GF-D8 (cell line): Measurements from ENCODE around the gene C1orf174.

Experiments
- DNase-seq: peaks from one replicate; lab custom pipeline; 2025; lab: John Stamatoyannopoulos, UW

C1orf174 gene

DNA sequence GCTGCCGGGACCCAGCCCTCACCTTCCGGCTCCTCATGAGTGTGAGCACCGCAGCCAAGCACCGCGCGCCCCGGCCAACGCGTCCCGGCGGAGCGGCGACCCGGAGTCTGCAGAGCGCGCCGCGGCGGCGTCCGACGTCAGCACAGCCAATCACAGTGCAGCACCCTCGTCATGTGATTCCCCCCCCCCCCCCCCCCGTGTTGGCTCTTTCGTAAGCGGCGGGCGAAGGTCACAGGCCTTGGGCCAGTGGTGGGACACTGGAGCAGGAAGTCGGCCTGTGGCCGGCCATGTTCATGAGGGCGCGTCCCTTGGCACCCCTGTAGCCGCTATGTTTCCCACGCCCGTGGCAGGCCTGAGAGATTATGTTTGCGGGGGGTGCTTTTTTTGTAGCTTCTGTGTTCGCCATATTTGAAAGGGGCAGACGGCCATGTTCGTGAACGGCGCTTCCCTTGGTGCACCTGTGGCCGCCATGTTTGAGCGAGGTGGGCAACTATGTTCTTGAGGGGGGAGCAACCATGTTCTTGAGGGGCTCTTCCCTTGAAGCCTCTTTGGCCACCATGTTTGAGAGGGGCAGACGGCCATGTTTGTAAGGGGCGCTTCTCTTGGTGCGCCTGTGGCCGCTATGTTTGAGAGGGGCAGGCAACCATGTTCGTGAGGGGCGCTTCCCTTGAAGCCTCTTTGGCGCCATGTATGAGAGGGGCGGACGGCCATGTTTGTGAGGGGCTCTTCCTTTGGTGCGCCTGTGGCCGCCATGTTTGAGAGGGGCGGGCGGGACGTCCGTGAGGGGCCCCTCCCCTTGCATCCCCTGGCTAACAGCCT is at the start of gene C1orf174:
C1orf174 (minus strand) TSS at position 123 of the 819 bp plus-strand sequence; CDS start at position 37, 86 bp downstream.
- peak; percentile 91 for DNase-seq

DNA sequence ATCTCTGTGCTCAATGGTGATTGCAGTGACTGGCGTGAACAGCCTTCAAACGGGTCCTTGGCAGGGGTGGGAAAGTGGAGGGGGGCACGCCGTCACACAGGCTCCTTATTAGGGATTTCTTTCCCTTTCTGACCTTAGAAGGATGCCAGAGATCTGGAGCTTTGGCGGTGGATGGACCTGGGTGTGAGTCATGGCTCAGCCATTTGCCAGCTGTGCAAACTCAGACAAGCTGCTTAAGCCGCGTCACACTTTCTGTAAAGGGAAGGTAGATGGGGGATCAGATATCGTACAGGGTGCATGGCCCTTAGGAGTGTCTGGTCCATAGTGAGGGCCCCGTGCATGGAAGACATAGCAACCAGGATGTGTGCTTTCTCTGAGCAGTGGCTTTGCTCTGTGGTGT is 48.3 kb upstream of the C1orf174 start:
- no peak for DNase-seq

DNA sequence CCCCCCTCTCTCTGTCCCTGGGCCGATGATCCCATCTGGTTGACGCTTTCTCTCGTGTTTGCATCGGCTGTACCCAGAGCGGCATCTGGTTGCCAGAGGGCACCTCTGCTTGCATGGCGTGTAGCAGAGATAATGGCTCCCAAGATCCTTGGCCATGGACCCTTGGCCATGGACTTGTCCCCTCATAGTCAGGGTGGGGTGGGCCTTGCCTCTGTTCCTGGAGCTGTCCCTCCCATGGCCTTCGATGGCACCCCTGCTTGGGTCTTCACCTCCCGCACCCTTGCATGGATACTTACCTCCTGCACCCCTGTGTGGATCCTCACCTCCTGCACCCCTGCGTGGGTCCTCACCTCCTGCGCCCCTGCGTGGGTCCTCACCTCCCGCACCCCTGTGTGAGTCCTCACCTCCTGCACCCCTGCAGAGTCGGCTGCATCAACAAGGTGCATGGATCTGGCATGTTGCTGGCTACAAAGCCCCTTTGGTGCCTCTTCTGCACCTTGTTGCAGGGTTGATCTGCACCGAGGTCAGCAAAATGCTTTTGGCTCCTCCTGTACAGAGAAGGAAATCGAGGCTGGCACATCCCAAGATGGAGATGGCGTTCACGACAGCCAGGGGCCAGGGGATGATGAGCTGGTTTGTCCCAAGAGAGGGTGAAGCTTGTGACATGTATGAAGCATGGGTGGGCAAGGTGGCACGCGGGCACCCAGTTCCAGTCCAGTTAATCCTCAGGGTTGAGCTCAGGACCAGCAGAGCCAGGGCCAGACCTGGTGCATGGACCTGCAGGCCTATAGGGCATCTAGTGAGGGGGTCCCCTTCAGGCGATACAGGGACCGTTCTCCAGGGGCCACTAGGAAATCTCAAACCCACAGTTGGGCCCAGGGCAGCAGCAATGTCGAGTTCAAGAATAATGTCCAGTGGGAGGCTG is 46.1 kb upstream of the C1orf174 start:
- no peak for DNase-seq

DNA sequence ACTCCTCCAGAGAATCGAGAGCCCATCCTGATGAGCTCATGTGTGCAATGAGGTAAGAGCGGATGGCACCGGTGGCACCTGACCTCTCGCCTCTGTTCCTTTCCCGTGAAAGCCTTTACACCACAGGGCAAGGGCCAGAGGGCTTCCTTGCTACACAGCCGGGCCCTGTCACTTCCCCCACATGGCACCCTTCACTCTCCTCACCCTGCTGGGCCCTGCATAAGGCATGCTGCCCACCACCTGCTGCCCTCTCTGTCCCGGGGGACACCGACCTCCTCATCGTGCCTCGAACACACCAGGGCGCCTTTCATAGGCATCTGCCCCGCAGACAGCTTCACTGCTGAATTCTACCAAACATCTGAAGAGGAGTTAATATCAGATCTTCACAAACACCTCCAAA is 45.1 kb upstream of the C1orf174 start:
- DNase-seq, result no peak

DNA sequence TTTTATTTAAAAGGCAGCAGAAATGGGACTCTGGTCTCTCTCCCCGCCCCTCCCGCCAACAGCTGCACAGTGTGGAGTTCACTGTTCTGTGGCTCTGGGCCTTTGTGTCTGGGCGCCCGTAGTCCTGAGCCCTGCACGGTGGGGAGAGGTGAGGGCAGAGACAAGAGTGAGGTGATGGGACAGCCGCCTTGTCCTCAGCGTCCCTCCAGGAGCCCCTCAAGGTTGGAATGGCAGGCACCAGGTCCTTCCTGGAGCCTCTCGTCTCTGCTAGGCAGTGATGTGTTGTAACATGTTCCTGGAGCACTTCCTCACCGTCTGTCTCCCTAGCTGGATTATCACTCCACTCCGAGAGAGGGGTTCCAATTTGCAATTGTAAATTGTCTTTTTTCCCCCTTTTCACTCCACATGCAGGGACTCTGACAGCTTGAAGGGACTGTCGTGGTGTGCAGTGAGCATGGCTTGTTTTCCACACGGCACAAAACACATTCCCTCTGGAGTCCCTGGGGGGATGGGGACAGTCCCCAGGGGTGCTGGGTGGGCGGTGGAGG is 44.6 kb upstream of the C1orf174 start:
- no peak for DNase-seq

DNA sequence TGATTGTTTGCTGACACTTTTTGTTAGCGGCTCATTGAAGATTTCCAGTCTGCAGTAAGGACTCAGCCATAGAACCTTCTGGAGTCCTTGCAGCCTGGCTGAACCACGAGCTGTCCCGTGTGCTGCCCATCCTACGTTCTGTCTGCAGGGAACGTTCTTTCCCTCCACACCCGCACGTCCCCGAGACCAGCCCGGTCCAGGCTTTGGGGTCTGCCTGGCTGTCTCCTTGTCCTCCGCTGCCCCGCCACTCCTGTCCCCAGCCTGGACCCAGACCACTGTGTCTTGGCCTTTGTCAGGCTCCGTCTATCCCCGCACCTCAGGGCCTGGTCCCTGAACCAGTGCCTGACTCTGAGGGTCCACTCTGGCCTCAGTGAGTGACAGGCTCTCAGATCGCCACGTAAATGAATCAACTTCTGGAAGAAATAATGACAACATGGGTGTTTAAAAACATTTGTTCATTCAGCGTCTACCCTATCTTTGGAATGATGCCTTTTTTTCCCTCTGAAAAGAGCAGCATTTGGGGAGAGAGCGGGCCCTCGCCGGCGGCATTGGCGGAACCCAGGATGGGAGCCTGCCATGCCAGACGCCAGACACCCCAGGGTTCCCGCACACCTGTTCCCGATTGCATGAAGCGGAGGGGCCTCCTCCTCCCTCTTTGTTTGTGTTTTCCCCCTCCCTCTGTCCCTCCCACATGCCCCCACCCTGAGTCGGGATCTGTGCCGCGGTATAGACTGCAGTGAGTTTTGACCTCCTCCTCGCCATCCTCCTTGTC is 43.9 kb upstream of the C1orf174 start:
- no peak for DNase-seq

DNA sequence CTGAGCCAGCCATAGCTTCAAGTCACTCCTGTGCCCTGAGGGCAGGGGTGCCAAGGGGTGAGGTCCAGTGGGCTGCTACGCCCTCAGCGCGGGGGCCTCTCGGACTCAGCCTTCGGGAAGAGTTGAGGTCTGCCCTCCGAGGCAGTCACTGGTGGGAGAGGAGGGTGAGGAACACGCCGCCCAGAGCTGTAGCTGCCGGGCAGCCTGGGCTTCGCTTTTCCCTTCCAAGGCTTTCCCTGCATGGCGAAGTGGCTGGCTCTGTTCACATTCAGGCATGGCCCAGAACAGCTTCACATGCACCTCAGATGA is 43.0 kb upstream of the C1orf174 start:
- no peak for DNase-seq

DNA sequence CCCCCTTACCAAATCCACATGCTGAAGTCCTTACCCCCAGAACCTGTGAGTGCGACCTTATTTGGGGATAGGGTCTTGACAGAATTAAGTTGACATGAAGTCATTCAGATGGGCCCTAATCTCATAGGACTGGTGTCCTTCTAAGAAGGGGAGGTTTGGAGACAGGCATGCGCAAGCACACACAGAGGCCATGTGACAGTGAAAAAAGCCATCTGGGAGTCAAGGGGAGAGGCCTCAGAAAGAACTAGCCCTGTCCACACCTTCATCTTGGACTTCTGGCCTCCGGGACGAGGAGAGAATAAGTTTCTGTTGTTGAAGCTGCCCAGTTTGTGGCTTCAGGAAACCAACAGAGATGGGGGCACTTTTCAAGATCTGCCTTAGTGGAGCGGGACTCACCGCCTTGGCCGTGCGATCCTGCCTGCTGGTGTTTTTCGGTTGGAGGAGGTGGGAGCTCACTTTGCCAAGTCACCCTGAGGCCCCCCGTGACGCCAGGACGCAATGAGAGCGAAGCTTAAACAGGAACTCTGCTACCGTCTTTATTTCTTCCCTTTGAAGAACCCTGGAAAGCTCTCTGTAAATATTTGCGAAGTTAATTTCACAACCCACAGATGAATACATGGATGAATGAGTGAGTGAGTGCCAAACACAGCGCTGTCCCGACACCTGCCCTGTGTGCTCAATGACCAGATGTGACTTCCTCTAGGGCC is 42.5 kb upstream of the C1orf174 start:
- DNase-seq, result no peak

DNA sequence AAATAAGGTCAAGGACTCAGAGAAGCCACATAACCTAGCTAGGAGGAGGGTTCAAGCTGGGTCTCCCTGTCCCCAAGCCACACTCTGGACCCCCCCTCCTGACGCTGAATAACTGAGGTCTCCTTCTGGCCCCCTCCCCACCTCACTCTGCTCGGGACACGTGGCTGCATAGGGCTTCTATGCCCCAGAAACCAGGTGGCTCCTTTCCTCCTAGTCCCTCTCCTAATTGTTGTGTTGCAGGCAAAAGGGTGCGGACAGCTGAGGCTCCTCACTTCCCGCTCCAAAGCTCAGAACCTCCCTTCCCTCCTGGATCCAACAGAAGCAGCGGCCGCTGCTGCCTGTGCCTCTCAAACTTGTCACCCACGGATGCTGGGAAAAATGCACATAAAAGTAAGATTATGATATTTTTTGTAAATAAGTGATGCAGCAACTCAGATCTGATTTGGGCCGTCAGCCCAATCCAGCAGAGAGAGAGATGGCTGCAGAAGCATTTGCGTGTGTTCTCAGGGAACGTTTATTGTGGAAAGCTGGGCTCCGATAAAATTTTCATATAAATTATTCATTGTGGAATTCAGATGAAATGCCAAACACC is 40.8 kb upstream of the C1orf174 start:
- no peak for DNase-seq

DNA sequence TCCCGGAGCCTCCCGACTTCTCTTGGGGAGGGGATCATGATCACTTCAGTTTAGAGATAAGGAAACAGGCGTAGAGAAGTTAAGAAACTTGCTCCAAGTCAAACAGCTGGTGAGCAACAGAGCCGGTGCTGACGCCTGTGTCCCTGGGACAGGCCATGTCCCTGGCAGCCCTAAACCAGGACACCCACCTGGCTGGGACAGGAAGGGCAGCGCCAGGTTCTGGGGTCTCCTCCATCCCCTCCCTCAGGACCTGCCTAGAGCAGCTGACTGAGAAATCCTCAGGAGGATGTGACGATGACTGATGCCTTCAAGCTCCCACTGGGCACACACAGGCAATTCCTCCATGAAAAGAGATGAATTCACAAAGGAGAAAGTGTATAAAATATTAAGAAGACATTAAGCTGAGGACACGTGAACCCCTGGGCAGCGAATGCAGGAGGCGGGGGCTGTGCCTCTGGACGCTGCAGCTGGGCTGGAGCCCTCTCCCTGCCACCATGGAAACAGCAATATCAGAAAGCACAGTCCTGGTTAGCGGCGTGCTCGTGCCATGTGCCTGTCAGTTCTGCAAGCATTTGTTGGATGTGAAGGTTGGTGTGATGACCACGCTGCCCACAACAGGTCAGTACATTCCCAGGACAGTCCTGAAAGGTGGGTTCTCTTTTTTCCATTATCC is 40.1 kb upstream of the C1orf174 start:
- DNase-seq, result no peak

DNA sequence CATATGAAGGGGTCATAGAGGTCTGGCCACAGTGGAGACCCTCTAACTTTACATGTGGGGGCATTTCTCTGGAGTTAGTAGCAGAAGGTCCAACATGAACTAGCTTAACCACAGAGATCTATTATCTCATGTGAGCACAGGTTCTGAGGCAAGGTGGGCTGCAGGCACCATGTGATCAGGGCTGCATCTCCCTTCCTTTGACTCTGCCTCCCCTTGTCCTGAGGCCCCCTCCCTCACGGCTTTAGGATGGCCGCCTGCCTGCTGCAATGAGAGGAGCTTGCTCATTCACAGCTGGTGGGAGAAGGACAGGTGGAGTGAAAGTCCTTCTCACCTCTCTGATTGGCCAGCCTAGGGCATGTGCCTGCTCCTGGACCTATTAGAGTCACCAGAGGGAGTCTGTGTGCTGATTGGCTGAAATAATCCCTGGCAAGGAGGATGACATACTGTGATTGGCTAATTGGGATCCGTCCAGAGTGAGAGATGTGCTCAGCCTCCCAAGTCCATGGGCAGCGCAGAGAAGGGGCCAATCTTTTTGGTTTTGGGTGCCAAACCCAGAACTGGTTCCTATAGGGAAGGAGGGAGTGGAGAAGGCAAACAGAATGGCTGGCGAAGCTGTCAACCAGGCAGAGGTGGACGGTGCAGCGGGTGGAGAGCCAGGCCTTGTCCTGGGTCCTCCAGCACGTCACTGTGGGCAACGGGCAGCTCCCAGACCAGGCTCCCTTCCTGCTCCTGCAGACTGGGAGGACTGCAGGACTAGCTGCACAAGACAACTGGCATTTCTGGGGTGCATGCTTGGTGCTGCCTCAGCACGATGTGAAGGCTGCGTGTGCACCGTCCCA is 39.4 kb upstream of the C1orf174 start:
- DNase-seq, result no peak

DNA sequence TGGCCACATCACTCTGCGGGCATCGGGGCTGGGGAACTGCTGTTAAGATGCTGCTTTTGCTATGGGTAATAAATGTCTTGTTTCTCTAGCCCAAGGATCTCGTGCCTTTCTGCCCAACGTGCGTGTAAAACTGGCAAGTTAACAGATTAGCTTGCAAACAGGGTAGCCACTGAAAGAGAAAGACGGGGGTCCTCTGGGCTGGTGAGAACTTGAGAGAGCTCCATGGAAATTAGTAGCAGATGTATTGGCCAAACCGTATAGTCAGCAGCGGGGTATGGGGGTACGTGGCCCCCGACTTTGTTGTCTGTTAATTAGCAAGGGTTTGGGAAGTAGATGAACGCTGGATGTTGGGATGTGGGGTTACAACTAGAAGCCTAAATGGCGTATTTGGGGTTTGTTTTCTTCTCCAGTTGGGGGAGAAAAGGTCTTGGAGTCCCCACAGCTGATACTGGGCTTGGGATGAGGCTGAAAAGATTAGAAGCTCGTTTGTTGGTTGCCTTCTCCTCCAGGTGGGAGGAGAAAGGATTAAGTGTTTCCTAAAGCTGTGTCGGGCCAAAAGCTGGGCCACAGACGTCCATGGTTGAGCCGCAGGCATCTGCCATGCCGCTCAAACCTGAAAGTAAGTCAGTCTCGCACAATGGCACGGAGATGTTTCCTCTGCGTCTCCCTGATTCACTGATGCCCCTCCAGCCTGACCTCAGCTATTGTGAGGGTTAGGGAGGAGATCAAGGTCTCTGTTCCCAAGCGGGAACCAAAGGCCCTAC is 32.3 kb upstream of the C1orf174 start:
- no peak for DNase-seq

DNA sequence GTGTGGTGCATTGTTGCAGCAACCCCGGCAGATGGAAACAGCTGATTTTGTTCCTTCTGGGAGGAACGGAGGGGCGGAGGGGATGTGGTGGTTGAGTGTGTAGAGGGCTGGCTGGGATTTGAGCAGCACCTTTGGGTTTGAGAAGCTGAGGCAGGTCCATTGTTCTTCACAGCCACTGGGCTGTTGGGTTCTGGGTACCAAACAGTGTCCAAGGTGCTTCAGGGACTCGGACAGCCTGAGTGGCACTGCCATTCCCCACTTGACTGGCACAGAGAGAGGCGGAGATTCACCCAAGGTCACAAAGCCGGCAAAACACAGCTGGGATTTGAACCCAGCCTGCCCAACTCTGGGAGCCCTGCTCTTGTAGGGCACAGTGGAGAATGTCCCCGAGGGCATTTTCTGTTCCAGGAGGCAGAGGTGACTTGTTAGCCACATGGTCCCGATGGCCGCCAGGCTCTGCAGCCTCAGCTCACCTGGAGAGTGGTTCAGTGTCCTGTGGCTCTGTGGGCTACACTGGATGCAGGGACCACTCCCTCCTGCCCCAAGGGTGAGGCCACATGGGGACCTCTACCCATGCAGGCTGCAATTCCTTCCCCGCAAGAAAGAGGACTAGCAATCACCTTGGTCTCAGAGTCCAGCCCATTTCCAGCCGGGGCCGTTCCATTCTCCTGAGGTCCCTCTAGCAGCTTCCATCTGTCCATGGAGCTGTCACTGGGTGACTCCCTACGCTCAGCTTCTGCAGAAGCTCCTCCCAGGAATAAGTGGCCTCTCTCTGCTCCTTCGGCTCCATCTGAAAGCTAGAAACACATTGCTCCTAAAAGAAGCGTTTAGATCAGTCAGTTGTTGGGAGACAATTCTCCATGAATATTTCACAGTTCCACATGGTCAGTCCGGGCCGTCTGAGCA is 31.2 kb upstream of the C1orf174 start:
- DNase-seq, result no peak

DNA sequence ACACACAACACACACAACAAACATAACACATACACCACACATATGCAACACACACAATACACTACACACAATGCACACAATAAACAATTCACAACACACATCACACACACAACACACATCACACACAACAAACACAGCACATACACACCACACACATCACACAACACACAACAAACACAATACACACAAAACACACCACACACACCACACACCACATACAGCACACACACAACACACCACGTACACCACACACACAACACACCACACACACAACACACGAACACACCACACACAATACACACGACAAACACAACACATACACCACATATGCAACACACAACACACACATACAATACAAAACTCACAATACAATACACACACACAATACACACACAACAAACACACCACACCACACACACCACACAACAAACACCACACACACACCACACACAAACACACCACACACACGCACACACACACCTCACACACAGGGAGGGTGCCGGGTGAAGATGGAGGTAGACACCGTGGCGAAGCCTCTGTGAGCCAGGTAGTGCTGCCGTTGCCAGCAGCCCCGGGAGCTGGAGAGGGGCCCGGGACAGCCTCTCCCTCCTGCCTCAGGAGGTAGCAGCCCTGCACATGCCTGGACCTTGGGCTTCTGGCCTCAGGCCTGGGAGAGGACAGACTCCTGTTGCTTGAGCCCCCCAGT is 30.4 kb upstream of the C1orf174 start:
- no peak for DNase-seq

DNA sequence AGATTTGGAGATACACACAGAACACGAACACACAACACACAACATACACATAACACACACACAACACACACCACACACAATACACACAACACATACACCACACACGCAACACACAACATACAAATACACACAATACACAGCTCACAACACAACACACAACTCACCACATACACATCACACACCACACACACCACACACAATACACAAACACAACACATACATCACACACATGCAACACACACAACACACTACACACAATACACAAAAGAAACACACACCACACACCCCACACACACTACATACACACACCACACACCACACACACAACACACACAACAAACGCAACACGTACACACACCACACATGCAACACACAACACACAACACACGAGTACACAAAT is 29.1 kb upstream of the C1orf174 start:
- DNase-seq, result no peak

DNA sequence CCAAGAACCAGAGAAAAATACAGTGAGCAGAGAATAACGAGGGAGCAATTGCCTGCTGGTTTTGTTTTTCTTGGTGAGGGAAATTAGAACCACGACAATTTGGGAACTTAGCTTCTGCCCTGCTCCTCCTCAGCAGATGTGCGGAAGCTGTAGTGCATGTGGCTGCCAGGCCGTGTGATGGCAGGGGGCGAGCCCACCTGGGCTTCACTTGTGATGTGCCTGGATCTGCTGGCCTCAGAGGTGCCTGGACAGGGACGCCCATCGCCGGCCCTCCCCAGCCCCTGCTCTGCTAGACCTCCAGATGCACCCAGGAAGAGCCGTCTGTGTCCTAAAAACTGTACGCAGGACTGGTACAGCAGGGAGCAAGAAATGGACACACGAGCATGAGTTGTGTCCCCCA is 28.5 kb upstream of the C1orf174 start:
- no peak for DNase-seq

DNA sequence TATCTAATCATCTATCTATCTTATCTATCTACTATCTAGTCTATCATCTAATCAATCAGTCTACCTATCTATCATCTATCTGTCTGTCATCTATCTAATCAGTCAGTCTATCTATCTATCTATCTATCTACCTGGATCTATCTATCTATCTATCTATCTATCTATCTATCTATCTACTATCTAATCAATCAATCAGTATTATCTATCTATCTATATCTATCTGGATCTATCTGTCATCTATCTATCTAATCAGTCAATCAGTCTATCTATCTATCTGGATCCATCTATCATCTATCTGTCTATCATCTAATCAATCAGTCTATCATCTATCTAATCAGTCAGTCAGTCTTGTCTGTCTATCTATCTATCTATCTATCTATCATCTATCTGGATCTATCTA is 26.9 kb upstream of the C1orf174 start:
- DNase-seq, result no peak
